Transverse colon (tissue), 4 donors: ENCODE measurements around the gene GMPR2.

Experiments used
- CTCF ChIP-seq, 5 experiments: fragments of 200-600 bp in 3 of 5; fragments of 450-650 bp in 2 of 5; sonication (generic) in 3 of 5; IDR thresholded peaks; 1 replicate in 2 of 5; 2 replicates in 3 of 5; pipeline ENCODE4 v1.5.1; 2016 to 2017; ENCODE audit warnings: antibody characterized with exemption in 5 of 5, inconsistent platforms in 3 of 5, mild to moderate bottlenecking in 2 of 5, moderate library complexity in 1 of 5
- POLR2A ChIP-seq: fragments of 450-650 bp; IDR thresholded peaks from one replicate; pipeline ENCODE4 v1.6.1; 2016; ENCODE audit warnings: antibody characterized with exemption, mild to moderate bottlenecking, moderate library complexity
- POLR2AphosphoS5 ChIP-seq, 3 donors: sonication (generic); formaldehyde crosslinking; IDR thresholded peaks; one replicate each; pipeline ENCODE4 v1.6.1; 2016; ENCODE audit warnings: antibody characterized with exemption in 3 of 3

GRCh38 chr14:24231263-24232120 lies 1.2 kb upstream of the GMPR2 start:
- no peak for TF ChIP-seq CTCF (IDR thresholded peaks at IDR 0.05)
- TF ChIP-seq POLR2A = no peak
- TF ChIP-seq POLR2AphosphoS5 (IDR thresholded peaks at IDR 0.05) = no peak
